Measurements from ENCODE around the gene LRRC8E.

LRRC8E gene

GRCh38 chr19:7908742-7909461 is 20.6 kb downstream of the LRRC8E start:
- TF ChIP-seq CTCF (IDR thresholded peaks at IDR 0.05; ENCODE audit: low read depth, low read length, missing control alignments) = no peak
- DNase-seq (ENCODE audit: extremely low read depth, low read depth) = no peak

GRCh38 chr19:7909471-7910067 is 21.3 kb downstream of the LRRC8E start:
- no peak for DNase-seq (ENCODE audit: extremely low read depth, low read depth)
- H3K4me3 ChIP-seq (replicated peaks; ENCODE audit: low read depth, low read length) = no peak overlapping the region
- TF ChIP-seq CTCF (IDR thresholded peaks at IDR 0.05; ENCODE audit: low read depth, low read length, missing control alignments) = no peak

More at GRCh38 chr19:7908742-7909461, 20.6 kb downstream of the LRRC8E start:
- H3K4me3 ChIP-seq (replicated peaks; ENCODE audit: low read depth, low read length) = no peak overlapping the region

- no peak overlapping the region for H3K4me3 ChIP-seq (replicated peaks; ENCODE audit: low read depth, low read length)
- TF ChIP-seq CTCF (IDR thresholded peaks at IDR 0.05; ENCODE audit: low read depth, low read length, missing control alignments) = no peak
- DNase-seq (ENCODE audit: extremely low read depth, low read depth) = no peak
Observed at GRCh38 chr19:7910321-7911161, 22.2 kb downstream of the LRRC8E start.

GRCh38 chr19:7911508-7912143 is 23.3 kb downstream of the LRRC8E start:
- DNase-seq (ENCODE audit: extremely low read depth, low read depth) = no peak
- no peak overlapping the region for H3K4me3 ChIP-seq (replicated peaks; ENCODE audit: low read depth, low read length)
- TF ChIP-seq CTCF (IDR thresholded peaks at IDR 0.05; ENCODE audit: low read depth, low read length, missing control alignments) = no peak

- no peak overlapping the region for H3K4me3 ChIP-seq (replicated peaks; ENCODE audit: low read depth, low read length)
- TF ChIP-seq CTCF (IDR thresholded peaks at IDR 0.05; ENCODE audit: low read depth, low read length, missing control alignments) = no peak
- DNase-seq (ENCODE audit: extremely low read depth, low read depth) = no peak
Observed at GRCh38 chr19:7912144-7912696, 23.9 kb downstream of the LRRC8E start.
